OCI-LY7 (cell line): ENCODE results near the gene CEP63. TPM values are rescaled to one million over a fixed set of nuclear protein-coding genes. Genes with fewer than 3 reads are reported as not detected.

ENCODE experiments used
- BruUV-seq: library from RNA; stranded (reverse); fragments of 400-500 nt; replicated peaks from 2 replicates; lab custom pipeline; 2021; lab: Mats Ljungman, UMichigan
- CTCF ChIA-PET: fragments of 300-600 bp; sonication (Branson Sonifier 250); formaldehyde crosslinking; loops from one replicate; lab custom pipeline; 2022; ENCODE audit warnings: antibody characterized with exemption; ENCODE audit not compliant: unreplicated experiment; lab: Charles Lee
- POLR2A ChIA-PET: fragments of 300-600 bp; sonication (Branson Sonifier 250); formaldehyde crosslinking; loops from one replicate; lab custom pipeline; 2022; ENCODE audit warnings: antibody characterized with exemption; lab: Charles Lee
- DNase-seq: peaks from one replicate; pipeline ENCODE4 v3.0.0-alpha.2; 2015; ENCODE audit warnings: low spot score
- H2AFZ ChIP-seq: fragments of 200-600 bp; sonication (generic), shearing (Covaris generic); 2 replicates; pipeline ENCODE4 v1.6.1; 2014; ENCODE audit warnings: mild to moderate bottlenecking, antibody characterized with exemption, low read length, moderate library complexity
- H3K27ac ChIP-seq: fragments of 200-600 bp; sonication (generic); 2 replicates; pipeline ENCODE4 v1.5.1; 2014; ENCODE audit warnings: mixed run types, low read depth, mild to moderate bottlenecking, moderate library complexity, low read length, inconsistent platforms; ENCODE audit not compliant: poor library complexity, severe bottlenecking
- H3K36me3 ChIP-seq: fragments of 200-600 bp; sonication (generic); 2 replicates; pipeline ENCODE4 v1.6.1; 2014; ENCODE audit warnings: mild to moderate bottlenecking, antibody characterized with exemption, low read length, moderate library complexity, mixed read lengths; ENCODE audit not compliant: insufficient read depth
- H3K4me1 ChIP-seq: fragments of 200-600 bp; sonication (generic); 2 replicates; pipeline ENCODE4 v1.5.1; 2014; ENCODE audit warnings: mild to moderate bottlenecking, low read length; ENCODE audit not compliant: insufficient read depth, poor library complexity, severe bottlenecking
- H3K4me2 ChIP-seq: fragments of 200-600 bp; sonication (generic); 2 replicates; pipeline ENCODE4 v1.6.1; 2014; ENCODE audit warnings: mild to moderate bottlenecking, low read length
- H3K4me3 ChIP-seq: fragments of 200-600 bp; sonication (generic); 2 replicates; pipeline ENCODE4 v1.5.1; 2014; ENCODE audit warnings: mild to moderate bottlenecking, low read depth, low read length; ENCODE audit not compliant: poor library complexity, severe bottlenecking
- H3K79me2 ChIP-seq: fragments of 200-600 bp; sonication (generic); 2 replicates; pipeline ENCODE4 v1.6.1; 2016; ENCODE audit warnings: low read depth, mild to moderate bottlenecking, low read length, moderate library complexity, mixed read lengths; ENCODE audit not compliant: insufficient read depth
- H3K9me2 ChIP-seq: fragments of 200-600 bp; sonication (generic); 2 replicates; pipeline ENCODE4 v1.6.1; 2016; ENCODE audit warnings: mild to moderate bottlenecking, low read length, mixed read lengths; ENCODE audit not compliant: insufficient read depth
- H3K9me3 ChIP-seq: fragments of 200-600 bp; sonication (generic); 2 replicates; pipeline ENCODE4 v1.6.1; 2014; ENCODE audit warnings: mild to moderate bottlenecking, mixed run types, low read length, mixed read lengths
- H4K20me1 ChIP-seq: fragments of 200-600 bp; sonication (generic); 2 replicates; pipeline ENCODE4 v1.6.1; 2014; ENCODE audit warnings: mild to moderate bottlenecking, antibody characterized with exemption, low read length, moderate library complexity, mixed read lengths; ENCODE audit not compliant: insufficient read depth
- CTCF ChIP-seq: fragments of 200-600 bp; sonication (generic); conservative IDR thresholded peaks from 2 replicates; pipeline ENCODE4 v1.5.1; 2014; ENCODE audit warnings: mild to moderate bottlenecking, antibody characterized with exemption, low read length, moderate library complexity, mixed read lengths
- EZH2phosphoT487 ChIP-seq: fragments of 200-600 bp; sonication (generic); IDR thresholded peaks from 2 replicates; pipeline ENCODE4 v1.6.1; 2018; ENCODE audit warnings: low read depth, borderline replicate concordance, mild to moderate bottlenecking, mixed run types, antibody characterized with exemption, low read length, moderate library complexity, mixed read lengths
- intact Hi-C: fragments of 100-400 bp; cut with micrococcal nuclease; formaldehyde crosslinking; loops from one replicate; pipeline ENCODE4 v1.10.0; 2022; ENCODE audit not compliant: unreplicated experiment
- total RNA-seq, 2 experiments: library from RNA; depleted of rRNA in 1 of 2; stranded (reverse); fragments of >200 nt in 1 of 2; shearing (Covaris generic) in 1 of 2; gene quantifications; 2 replicates each; pipeline ENCODE4 v1.2.3, GENCODE V29; 2014 to 2022

The CEP63 gene
- total RNA-seq, 2 experiments from 2014 or later, result 42.8 to 45.7 TPM

- POLR2A ChIA-PET, result no interaction called here
- CTCF ChIA-PET, result no interaction called here
- H3K9me2 ChIP-seq, result no peaks in the 10 kb centered on the region
- peaks cover 9% of the 10 kb centered on the region for H3K36me3 ChIP-seq
- H4K20me1 ChIP-seq, result no peaks in the 10 kb centered on the region
- H3K79me2 ChIP-seq, result no peaks in the 10 kb centered on the region
- no TSS peak for BruUV-seq
- TF ChIP-seq EZH2phosphoT487 (no peak), CTCF (no peak)
- H3K4me3 ChIP-seq, result no peak overlapping the region
- H2AFZ ChIP-seq, result no peak overlapping the region
- H3K4me1 ChIP-seq, result no peaks in the 10 kb centered on the region
- no peak overlapping the region for H3K4me2 ChIP-seq
- H3K27ac ChIP-seq, result no peak overlapping the region
- H3K9me3 ChIP-seq, result no peaks in the 10 kb centered on the region
- intact Hi-C loops, result no loop called here
- no peak for DNase-seq
Measured at GRCh38 chr3:134562055-134562454, 76.2 kb downstream of the CEP63 start.

- intact Hi-C loops, result no loop called here
- BruUV-seq, result no TSS peak
- no peak overlapping the region for H3K4me2 ChIP-seq
- no peaks in the 10 kb centered on the region for H4K20me1 ChIP-seq
- peaks cover 9% of the 10 kb centered on the region for H3K36me3 ChIP-seq
- no peaks in the 10 kb centered on the region for H3K4me1 ChIP-seq
- no peak overlapping the region for H3K4me3 ChIP-seq
- H3K79me2 ChIP-seq, result no peaks in the 10 kb centered on the region
- no peak overlapping the region for H3K27ac ChIP-seq
- no peak overlapping the region for H2AFZ ChIP-seq
- CTCF ChIA-PET, result no interaction called here
- POLR2A ChIA-PET, result interaction anchor here (0.6 kb wide), 1 partner anchor 11 kb away, joined by 3 read pairs; no protein-coding TSS in a partner anchor
- no peaks in the 10 kb centered on the region for H3K9me3 ChIP-seq
- TF ChIP-seq EZH2phosphoT487 (no peak), CTCF (no peak)
- no peaks in the 10 kb centered on the region for H3K9me2 ChIP-seq
- no peak for DNase-seq
Measured at GRCh38 chr3:134563601-134564000, 77.7 kb downstream of the CEP63 start.

- ChIA-PET CTCF (no interaction called here), POLR2A (interaction anchor here (0.6 kb wide), 1 partner anchor 78 kb away, joined by 3 read pairs; no protein-coding TSS in a partner anchor)
- BruUV-seq, result no TSS peak
- Histone ChIP-seq H3K4me3 (no peak overlapping the region), H3K9me3 (no peaks in the 10 kb centered on the region), H3K79me2 (no peaks in the 10 kb centered on the region), H3K4me1 (no peaks in the 10 kb centered on the region), H3K9me2 (no peaks in the 10 kb centered on the region), H4K20me1 (no peaks in the 10 kb centered on the region), H3K27ac (no peak overlapping the region), H2AFZ (no peak overlapping the region), H3K4me2 (no peak overlapping the region), H3K36me3 (peaks cover 9% of the 10 kb centered on the region)
- DNase-seq, result no peak
- intact Hi-C loops, result no loop called here
- TF ChIP-seq EZH2phosphoT487 (no peak), CTCF (no peak)
Measured at GRCh38 chr3:134564991-134565390, 79.1 kb downstream of the CEP63 start.
